Activated CD4-positive, alpha-beta T cell treated with anti-CD3 and anti-CD28 coated beads, Interleukin-2, Interleukin-6, amounts not matched to agents 100 ng/mL and 50 ng/mL, durations not matched to agents 16 hours and 8 hours (primary cell): ENCODE results near the gene RINT1.
A peak's percentile ranks its signal among the peaks of the same experiment; 100 is the strongest.
"Not testable (repeated sequence)": the region's sequence is repeated elsewhere in the genome, so short reads cannot be mapped to it uniquely, and the experiment has no call there.

ENCODE experiments used
- DNase-seq: peaks from one replicate; pipeline ENCODE4 v3.0.0-alpha.2; 2020

RINT1 gene

DNA sequence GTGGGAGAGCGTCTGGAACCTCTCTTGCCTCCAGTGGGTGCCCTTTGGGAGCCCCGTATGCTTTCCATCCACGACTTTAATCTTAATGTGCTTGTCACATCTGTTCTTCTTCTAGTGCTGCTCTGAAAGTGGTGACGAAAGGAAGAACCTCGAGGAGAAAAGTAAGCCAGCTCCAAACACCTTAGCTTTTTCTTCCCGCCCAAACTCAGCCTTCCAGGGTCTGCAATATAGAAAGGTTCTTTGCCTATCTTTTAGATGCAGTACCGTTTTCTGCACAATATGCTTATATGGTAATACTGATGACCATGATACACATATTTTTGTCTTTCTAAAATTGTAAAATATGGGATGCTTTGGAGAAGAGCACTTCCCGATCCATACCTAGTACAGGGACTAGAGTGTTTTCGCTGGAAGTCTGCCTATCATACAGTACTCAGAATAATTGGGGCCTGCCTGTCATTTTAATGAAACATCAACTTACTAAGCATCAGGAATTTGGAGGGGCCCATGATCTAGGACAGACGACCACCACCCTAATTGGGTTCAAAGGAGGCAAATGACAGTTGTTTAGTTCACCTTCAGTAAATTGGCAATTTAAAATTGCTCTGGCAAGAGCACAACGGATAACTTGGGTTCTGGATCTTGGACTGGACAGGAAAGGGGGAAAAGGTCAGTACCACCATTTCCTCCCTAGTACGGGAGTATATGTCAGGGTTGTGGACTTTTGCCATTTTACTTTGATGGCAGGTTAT lies 884 bp downstream of the RINT1 start:
- no peak for DNase-seq

DNA sequence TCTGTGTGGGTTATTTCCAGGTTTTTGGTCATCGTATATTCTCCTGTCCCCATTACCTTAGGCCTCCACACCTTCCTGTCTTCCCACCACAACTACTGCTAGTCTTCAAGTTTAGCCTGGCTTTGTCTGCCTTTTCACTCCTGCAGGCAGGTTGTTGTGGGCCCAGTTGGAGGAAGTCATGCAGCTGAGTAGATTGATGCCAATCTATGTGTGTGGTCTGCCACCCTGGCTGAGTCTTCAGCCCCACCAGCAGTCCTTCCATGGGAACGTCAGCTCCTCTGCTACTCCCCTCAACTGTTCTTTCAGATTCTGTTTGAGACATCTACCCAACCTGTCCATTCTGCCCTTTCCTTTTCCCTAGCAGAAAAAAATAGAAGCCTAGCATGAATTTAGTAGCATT lies 6.3 kb downstream of the RINT1 start:
- no peak for DNase-seq

DNA sequence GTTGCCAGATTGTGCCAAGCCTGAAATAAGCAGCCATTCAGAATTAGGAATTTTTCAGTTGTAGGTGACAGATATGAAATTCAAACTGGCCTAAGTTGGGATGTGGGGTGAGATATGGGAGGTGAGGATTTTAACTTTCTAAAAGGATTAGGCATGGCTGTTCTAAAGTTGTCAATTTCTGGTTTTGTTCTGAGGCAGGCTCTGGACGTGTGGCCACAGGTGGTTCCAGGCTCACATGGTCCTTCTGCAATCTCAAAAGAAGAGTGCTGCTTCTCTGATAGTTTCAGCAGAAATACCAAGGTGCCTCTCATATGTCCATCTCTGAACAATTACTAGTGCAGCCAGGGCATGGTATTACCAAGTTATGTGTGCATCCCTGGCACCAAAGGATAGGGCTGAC lies 27.9 kb downstream of the RINT1 start:
- DNase-seq, result no peak

DNA sequence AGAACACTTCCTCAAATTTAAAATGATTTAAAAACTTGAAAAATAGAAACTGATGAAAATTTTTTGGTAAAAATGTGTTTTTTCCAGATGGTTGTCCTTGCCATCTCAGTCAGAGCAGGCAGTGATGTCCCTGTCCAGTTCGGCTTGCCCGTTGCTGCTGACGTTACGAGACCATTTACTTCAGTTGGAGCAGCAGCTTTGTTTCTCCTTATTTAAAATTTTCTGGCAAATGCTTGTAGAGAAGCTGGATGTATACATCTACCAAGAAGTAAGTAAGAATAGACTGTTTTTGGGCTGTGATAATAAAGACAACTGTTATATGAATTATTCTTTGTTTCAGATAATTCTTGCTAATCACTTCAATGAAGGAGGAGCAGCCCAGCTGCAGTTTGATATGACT lies 33.2 kb downstream of the RINT1 start:
- no peak for DNase-seq

DNA sequence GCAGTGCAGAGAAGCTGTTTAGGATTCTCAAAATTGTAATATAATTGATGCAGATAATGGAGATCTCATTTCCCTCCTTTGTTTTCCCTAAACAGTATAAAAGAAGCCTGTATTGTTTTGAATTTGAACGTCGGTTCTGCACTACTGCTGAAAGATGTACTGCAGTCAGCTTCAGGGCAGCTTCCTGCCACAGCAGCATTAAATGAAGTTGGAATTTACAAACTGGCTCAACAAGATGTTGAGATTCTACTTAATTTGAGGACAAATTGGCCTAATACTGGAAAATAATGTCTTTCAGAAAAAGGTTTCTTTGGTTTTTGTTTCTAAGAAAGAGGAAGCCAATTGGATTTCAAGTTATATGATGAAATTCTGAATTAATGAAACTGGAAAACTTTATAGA lies 35.0 kb downstream of the RINT1 start:
- DNase-seq, result no peak

DNA sequence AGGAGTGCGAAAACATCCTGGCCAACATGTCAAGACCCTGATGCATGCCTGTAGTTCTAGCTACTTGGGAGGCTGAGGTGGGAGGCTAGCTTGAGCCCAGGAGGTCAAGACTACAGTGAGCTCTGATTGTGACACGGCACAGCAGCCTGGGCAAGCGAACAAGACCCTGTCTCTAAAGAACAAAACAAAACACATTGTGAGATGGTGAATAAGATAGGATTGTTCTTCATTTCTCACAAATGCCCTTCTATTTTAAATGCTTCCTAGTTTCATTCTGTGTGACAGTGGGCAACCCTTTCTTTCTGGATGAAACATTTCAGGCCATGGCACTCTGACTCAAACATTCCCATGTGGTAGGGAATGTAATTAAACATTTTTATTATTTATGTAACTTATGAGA lies 35.8 kb downstream of the RINT1 start:
- no peak for DNase-seq

DNA sequence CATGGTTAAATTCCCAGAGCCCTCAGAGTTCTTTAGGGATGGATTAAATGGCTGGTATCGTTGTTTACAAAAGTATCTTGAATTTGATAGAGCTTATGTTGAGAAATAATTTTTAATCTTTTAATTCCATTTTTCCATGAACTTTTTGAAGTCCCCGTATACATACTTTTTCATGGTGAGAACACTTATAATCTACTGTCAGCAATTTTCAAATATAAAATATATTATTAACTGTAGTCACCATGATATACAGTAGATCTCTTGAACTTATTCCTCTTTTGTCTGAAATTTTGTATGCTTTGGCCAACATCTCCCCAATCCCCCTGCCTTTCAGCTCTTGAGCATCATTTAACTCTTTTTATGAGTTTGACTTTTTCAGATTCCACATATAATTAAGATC lies 39.9 kb downstream of the RINT1 start:
- no peak for DNase-seq

DNA sequence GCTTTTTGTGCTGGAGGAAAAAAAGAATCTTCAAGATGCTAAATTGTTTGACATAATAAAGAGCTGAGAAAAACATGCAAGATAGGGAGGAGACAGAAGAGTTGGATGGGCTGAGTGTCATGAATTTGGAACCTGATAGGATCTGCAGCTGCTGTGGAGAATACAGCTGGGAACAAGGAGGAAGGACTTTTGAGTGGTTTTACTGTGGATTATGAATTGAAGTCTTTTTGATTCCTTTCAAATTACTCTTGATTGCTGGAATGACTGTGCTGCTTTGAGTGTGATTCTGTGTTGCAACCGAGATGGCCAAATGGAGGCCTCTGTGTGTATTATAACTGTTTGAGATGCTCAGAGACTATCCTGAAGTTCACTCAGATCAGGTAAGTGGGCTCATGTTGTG lies 45.2 kb downstream of the RINT1 start:
- no peak for DNase-seq

DNA sequence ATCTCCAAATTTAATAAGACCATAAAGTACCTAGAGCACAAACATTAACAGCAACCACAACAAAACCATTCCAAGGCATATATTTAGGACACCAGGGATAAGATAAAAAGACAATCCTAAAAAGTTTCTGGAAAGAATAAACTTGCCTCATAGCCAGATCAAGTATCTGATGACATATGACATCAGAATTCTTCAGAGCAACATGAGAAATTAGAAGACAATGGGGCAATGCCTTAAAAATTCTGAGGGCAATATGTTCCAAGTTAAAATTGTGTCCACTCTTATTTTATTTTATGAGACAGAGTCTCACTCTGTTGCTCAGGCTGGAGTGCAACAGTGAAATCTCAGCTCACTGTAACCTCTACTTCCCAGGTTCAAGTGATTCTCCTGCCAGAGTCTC lies 46.5 kb downstream of the RINT1 start:
- no peak for DNase-seq

DNA sequence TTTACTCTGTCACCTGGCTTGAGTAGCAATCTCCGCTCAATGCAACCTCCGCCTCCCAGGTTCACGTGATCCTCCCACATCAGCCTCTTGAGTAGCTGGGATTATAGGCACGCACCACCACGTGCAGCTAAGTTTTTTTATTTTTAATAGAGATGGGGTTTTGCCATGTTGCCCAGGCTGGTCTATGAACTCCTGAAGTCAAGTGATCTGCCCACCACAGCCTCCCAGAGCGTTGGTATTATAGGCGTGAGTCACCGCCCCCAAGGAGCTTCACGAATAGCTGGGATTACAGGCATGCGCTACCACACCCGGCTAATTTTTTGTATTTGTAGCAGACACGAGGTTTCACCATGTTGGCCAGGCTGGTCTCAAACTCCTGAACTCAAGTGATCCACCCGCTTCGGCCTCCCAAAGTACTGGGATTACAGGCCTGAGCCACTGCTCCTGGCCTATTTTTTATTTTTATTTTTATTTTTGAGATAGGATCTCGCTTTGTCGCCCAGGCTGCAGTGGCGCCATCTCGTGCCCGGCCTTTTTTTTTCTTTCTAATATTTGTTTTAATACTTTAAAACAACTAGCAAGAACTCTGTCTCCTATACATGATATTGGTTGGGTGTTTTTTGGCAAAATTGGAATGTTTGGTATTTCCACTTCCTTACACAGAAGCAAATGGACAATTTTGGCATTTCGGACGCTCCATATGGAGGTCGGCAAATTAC lies 48.2 kb downstream of the RINT1 start:
- DNase-seq, result no peak

DNA sequence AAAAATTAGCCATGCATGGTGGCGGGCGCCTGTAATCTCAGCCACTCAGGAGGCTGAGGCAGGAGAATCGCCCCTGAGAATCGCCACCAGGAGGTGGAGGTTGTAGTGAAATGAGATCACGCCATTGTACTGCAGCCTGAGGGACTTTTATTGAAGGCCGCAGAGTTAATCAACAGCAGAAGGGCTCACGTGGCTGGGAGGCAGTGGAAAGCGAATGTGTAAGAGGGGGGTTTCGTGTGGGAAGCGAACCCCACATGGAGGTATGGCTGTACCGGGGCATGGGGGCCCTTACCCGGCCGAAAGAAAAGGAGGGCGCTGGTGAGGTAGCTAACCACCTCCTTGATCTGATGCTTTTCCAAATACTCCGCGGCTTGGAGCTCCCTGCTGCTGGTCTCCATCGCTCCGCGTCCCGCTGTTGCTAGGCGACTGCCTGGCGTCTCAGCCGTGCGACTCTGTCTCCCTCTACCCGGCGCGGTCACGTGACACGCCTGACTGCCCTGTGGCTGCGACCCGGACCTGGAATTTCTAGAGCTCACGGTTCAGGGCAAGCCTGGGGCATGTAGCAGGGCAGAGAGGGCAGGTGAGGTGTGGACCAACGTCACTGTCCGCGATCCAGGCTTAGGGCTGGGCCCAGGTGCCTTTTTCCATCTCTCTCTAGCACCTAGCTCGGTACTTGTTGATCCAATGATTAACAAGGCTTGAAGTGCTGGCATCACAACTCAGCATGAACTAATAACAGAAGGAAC lies 49.2 kb downstream of the RINT1 start, which contains the start of gene EFCAB10:
Gene EFCAB10 (minus strand): TSS at position 428 of the 746 bp plus-strand sequence. CDS start 30 bp downstream, at position 398.
- DNase-seq, result peak; percentile 69

DNA sequence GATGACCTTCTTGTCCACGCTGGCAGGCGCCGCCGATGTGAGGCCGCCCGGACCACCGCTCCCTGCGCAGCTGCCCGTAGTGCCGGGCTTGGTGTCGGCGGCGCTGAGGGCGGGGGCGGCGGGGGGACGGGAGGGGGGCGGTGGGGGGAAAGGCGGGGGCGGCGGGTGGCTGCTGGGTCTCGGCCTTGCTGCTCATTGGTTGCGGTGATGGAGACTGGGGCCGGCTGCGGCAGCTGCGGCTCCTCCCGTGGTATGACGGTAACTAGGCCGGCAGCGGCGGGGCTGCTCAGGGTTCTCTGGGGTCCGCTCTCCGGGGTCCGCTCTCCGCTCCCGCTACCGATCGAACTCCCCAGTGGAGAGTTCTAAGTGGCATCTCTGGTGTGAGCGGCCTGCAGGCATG lies 51.1 kb downstream of the RINT1 start:
- DNase-seq, result no peak

DNA sequence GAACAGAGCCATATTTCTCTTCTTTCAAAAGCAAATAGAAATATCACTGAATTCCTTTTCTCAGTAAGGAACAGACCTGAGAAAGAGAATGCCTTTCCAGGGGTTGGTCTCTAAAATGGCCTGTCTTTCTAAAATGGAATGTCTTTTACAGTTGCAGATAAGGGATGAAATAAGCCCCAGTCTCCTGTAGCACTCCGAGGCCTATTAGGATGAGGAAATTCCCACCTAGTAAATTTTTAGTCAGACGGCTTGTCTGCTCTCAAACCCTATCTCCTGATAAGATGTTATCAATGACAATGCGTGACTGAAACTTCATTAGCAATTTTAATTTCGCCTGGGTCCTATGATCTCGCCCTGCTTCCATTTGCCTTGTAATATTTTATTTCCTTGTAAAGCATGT lies 52.2 kb downstream of the RINT1 start:
- no peak for DNase-seq

DNA sequence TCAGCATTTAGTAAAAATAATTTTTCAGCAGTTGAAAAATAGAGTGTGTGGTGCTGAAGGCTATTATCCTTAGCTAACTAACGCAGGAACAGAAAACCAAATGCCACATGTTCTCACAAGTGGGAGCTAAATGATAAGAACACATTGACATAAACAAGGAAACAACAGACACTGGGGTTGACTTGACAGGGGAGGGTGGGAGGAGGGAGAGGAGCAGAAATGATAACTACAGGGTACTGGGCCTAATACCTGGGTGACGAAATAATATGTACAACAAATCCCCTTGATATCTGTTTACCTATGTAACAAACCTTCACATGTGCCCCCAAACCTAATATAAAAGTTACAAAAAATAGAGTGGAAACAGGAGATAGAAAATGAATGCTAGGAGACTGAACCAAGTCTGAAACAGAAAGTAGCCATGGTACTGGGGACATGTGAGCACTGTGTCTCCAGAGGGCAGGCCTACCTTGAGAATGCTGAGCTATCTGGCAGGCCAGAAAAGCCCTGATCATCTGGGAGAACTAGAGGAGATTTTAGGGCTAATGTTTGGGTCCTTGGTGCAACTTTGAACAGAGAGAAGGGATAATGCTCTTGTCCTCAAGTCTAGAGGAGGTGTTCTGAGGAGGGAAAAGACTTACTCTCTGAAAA lies 54.0 kb downstream of the RINT1 start:
- no peak for DNase-seq

DNA sequence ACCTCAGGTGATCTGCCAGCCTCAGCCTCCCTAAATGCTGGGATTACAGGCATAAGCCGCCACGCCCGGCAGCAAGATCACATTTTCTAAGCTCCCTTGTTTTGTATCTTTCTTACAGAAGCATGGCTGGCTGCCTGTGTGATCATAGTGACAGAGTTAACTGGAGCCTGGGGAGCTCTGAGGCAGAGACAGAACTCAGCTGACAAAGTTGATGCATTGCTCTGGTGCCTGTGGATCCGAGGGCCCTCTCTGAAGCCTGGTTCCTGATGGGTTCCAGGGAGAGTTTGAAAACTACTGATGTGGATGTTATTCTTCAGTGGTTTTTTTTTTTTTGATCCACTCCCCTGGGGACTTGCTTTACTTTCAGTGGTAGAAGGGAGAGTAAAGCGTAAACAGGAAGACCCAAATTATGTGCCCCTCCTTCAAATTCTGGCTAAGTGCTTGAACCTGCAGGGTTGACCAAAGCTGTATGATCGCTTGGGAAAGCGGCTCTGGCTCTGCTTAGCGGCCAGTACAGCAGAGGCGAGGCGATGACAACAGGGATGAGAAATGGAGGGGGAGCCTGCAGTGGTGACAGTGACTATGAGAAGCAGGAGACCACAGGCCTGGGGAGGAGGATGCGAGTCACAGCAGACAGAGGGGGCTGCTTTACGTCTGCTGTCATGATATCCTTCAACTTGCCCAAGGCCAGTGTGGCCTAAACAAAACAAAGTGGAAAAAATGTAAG lies 56.1 kb downstream of the RINT1 start:
- DNase-seq, result no peak

DNA sequence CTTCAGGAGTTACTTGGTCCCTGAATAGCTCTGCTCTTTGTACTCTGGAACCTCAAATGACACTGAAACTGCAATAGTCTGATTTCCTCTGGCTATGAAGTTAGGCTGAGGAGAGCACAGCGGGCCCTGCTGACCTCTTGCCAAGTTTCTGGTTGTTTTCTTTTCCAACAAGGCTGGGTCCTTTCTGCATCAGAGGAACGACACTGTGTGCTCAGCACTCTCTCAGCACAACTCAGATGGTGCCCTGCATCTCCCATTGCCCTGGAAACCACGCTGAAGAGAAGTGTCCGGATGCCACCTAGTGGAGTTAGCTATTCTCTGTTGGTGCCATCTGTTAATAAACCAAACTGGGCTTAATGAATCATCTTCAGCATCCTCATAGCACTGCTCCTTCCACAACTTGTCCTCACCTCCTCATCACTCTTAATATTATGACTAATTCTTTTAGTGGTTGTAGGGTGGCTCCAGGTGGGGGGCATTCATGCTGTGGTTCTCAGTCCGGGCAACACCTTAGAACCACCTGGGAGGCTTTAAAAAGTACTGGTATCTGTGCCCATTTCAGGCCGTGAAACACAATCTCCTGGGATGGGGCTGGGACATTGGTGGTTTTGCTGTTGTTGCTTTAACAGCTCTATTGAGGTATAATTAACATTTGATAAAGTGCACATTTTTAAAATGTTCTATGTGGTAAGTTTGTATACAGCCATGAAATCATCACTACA lies 57.5 kb downstream of the RINT1 start:
- peak; percentile 79 for DNase-seq

DNA sequence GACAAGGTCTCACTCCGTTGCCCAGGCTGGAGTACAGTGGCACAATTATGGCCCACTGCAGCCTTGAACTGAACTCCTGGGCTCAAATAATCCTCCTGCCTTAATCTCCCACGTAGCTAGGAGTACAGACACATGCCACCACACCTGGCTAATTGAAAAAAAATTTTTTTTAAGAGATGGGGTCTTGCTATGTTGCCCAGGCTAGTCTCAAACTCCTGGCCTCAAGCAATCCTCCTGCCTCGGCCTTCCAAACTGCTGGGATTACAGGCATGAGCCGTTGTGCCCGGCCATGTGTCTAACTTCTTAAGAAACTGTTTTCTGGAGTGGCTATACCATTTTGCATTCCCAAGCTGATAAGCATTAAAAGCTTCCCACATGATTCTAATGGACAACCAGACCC lies 58.8 kb downstream of the RINT1 start:
- DNase-seq, result no peak

DNA sequence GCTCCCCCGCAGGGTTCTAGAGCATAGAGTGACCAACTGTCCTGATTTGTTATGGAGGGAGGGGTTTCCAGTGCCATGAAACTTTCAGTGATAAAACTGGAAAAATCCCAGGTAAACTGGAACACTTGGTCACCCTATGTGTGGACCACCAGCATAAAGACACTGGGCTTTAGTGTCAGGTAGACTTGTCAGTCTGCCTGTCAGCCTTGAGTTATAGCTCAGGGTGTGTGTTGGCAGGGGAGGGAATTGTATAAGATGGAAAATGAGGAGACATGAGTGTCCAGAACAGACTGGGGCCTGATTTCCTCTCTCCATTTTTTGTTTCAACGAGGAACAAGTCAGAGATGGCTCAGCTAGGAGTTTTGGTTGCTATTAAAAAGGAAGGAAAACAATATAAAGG lies 59.5 kb downstream of the RINT1 start:
- DNase-seq, result no peak

DNA sequence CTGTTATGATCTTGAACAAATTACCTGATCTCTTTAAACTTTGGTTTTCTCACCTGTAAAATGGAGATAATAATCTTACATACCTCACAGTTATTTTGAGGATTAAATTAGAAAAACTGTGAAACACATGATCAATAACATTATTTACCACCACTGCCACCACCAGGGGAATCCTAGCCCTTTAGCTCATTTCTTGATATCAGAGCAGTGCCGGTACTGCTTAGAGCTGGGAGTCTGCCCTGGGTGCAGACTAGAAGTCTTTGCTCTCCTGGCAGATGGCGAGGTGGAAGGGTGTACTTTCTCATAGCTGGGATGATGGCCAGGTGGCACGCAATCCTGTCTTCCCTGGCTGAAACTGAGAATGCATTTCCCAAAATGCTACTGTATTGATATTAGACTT lies 62.0 kb downstream of the RINT1 start:
- DNase-seq, result no peak

DNA sequence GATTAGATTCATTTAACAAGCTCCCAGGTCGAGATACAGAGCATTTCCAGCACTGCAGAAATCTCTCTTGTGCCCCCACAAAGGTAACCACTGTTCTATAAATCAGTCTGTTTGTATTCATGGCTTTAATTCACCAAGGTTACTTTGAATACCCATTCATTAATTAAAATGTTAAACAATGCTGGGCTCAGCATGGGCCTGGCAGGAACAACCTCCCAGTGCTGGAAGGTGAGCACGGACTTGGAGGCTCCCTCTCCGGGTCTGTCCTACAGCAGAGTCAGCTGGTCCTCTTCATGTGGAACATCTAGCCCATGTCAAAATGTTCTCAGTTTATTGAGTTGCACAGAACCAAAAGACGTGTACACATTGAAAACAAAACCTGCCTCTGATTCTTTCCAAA lies 64.9 kb downstream of the RINT1 start:
- DNase-seq, result no peak

DNA sequence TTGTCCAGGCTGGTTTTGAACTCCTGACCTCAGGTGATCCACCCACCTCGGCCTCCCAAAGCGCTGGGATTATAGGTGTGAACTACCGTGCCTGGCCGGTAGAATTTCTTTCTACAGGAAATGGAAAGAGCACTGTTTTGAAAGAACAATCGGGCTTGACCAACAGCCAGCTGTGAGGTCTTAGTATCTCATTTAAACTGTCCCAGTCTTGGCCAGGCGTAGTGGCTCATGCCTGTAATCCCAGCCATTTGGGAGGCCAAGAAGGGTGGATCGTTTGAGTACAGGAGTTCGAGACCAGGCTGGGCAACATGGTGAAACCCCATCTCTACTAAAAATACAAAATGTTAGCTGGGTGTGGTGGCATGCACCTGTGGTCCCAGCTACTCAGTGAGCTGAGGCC lies 67.1 kb downstream of the RINT1 start:
- DNase-seq, result not testable (repeated sequence)

DNA sequence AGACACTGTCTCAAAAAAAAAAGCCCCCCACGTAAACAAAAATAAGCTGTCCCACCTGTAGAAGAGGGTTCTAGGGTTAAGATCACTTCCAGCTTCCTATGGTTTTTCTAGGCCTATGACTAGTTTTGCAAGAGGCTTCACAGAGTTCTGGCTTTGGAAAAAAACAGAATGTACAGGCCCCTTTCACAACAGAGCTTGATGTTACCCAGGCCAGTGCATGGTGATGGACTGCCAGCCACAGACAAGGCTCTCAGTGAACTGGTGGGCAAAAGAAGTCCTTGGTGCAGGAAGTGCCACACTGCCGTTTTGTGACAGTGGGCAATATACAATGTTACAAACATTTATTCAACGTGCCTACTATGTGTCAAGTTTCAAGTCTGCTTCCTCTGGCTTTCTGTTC lies 67.5 kb downstream of the RINT1 start:
- no peak for DNase-seq
